Stomach (tissue), 4 donors: Measurements from ENCODE around the gene GALNT18.

Source experiments
- CTCF ChIP-seq, 7 experiments: fragments of 450-650 bp in 4 of 7; fragments of 200-600 bp in 3 of 7; sonication (generic) in 3 of 7; IDR thresholded peaks; one replicate each; pipeline ENCODE4 v1.5.1; 2016 to 2019; ENCODE audit warnings: antibody characterized with exemption in 7 of 7, control low read depth in 2 of 7, mild to moderate bottlenecking in 1 of 7
- POLR2A ChIP-seq, 4 donors: fragments of 450-650 bp; IDR thresholded peaks; one replicate each; pipeline ENCODE4 v1.6.1; 2016; ENCODE audit warnings: antibody characterized with exemption in 4 of 4, control low read depth in 2 of 4, mild to moderate bottlenecking in 1 of 4, moderate library complexity in 1 of 4

- TF ChIP-seq CTCF (IDR thresholded peaks at IDR 0.05) (no peak), POLR2A (IDR thresholded peaks at IDR 0.05) (no peak)
Measured at GRCh38 chr11:11569936-11570491, 51.8 kb downstream of the GALNT18 start.
